ENCODE measurements around the gene UCN2.

- TF ChIP-seq POLR2A (IDR thresholded peaks at IDR 0.05; ENCODE audit: low read depth, low read length) (no peak), POLR2AphosphoS5 (IDR thresholded peaks at IDR 0.05; ENCODE audit: low read depth, low read length) (no peak)
Measured at GRCh38 chr3:48560648-48561018, 2.9 kb downstream of the UCN2 start.
